Mammary epithelial cell (primary cell): Measurements from ENCODE around the gene ATP12A.

Source experiments
- EZH2 ChIP-seq: IDR thresholded peaks from 2 replicates; pipeline ENCODE4 v1.6.1; 2012; ENCODE audit warnings: low read length, inconsistent platforms, borderline replicate concordance
- TF ChIP-seq, protein P1 (sequence below), 2 donors: IDR thresholded peaks in 1 of 2; conservative IDR thresholded peaks in 1 of 2; 2 replicates each; pipeline ENCODE4 v1.5.1; 2011 to 2012; ENCODE audit warnings: inconsistent platforms in 2 of 2, low read length in 2 of 2, mild to moderate bottlenecking in 2 of 2, control low read depth in 1 of 2, low read depth in 1 of 2; ENCODE audit not compliant: insufficient read depth in 1 of 2; ENCODE audit errors: extremely low read depth in 1 of 2

DNA sequence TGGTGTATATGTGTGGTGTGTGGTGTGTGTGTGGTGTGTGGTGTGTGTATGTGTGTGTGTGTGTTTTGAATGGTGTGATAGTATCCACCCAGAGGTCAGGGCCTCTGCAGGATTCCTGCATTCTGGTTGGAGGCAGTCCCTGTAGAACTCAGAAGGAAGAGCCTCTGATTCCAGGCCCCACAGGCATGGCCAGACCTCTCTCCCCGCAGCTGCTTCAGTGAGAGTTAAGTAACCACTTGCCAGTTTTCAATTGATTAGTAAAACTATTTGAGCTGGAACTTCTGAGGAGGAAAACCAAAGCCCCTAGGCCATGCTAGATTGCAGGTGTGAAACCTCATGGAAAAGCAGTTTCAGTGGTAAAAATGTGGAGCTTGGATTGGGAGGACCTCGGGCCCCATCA lies 2.1 kb downstream of the ATP12A start:
- no peak for TF ChIP-seq EZH2
- TF ChIP-seq, protein P1, sequence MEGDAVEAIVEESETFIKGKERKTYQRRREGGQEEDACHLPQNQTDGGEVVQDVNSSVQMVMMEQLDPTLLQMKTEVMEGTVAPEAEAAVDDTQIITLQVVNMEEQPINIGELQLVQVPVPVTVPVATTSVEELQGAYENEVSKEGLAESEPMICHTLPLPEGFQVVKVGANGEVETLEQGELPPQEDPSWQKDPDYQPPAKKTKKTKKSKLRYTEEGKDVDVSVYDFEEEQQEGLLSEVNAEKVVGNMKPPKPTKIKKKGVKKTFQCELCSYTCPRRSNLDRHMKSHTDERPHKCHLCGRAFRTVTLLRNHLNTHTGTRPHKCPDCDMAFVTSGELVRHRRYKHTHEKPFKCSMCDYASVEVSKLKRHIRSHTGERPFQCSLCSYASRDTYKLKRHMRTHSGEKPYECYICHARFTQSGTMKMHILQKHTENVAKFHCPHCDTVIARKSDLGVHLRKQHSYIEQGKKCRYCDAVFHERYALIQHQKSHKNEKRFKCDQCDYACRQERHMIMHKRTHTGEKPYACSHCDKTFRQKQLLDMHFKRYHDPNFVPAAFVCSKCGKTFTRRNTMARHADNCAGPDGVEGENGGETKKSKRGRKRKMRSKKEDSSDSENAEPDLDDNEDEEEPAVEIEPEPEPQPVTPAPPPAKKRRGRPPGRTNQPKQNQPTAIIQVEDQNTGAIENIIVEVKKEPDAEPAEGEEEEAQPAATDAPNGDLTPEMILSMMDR (conservative IDR thresholded peaks at IDR 0.05 in 1 of 2, IDR thresholded peaks at IDR 0.05 in 1 of 2; ENCODE audit: extremely low read depth in 1 of 2, insufficient read depth in 1 of 2, low read depth in 1 of 2, low read length in 2 of 2): no peak
